GM13976 (cell line): ENCODE measurements around the gene CEP135.

Source experiments
- DNase-seq: peaks from one replicate; pipeline ENCODE4 v3.0.0; 2012; ENCODE audit warnings: low spot score
- CTCF ChIP-seq: IDR thresholded peaks from 2 replicates; pipeline ENCODE4 v1.5.1; 2012; ENCODE audit warnings: borderline replicate concordance, mild to moderate bottlenecking; ENCODE audit not compliant: insufficient read depth; ENCODE audit errors: extremely low read depth, missing control alignments, control extremely low read depth
- in situ Hi-C: fragments of 300-500 bp; cut with MboI; formaldehyde crosslinking; loops from one replicate; pipeline ENCODE4 v1.12.0; 2022; ENCODE audit warnings: low sequenced_read_pairs, mixed read lengths, inconsistent platforms; ENCODE audit not compliant: unreplicated experiment

The CEP135 gene

DNA sequence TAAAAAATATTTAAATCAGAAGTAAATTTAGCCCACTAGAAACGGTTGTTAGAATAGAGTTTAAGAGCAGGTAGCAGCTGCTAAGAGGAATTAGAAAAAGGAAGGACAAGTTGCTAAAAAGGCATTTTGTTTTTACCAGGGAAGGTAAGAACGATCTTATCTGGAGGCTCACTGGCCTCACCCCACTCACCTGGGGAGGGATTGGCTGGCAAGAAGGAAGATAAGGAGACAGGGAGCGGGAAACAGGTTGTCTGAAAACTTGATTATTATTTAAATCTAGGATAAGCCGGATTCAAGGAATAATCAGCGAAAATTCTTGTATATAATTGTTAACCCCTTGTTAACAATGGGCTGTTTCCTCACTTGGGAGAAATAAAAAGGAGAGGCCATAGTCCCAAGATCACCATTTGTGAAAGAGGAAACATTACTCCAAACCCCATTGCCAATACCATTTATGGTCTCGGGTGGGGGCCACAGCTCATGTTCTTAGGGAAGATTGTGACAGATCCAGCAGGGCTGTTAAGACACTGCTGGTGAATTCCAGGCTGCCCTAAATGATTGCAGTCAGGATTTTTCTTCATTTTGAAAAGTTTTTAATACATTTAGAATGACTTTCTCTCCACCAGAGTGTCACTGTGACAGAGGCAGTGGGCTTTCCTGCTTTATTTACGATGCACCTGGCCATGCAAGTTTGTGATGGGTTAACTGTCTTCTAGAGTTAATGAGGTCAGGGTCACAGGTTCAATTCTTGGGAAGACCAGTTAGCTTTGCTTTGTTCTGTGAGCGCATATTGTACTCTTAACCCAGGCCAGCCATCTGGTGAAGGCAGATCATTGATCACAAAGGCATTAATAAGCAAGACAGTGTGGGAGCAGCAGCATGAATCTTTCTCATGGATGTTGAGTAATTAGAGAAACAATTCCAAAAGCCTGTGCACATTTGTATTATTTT is 106.6 kb downstream of the CEP135 start:
- no peak for TF ChIP-seq CTCF
- DNase-seq = no peak
- in situ Hi-C loops = no loop called here

DNA sequence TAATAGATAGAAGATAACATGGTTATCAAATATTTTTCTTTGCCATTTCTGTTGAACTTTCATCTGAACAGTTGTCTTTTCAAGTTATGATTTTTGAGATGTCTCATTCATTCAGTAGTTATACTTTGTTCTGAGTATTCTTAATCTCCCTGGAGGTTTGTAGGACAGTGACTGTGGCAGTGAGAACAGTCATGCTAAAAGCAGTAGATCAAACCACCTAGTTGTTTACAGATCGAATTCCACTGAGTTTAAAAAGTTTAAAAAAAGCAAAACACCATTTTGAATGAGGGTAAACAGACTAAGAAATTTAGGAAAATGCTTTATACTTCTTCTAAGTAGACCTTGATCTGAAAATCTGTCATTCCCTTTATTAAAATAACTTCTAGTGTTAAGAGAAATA is 107.2 kb downstream of the CEP135 start:
- no peak for DNase-seq
- in situ Hi-C loops = no loop called here
- no peak for TF ChIP-seq CTCF

DNA sequence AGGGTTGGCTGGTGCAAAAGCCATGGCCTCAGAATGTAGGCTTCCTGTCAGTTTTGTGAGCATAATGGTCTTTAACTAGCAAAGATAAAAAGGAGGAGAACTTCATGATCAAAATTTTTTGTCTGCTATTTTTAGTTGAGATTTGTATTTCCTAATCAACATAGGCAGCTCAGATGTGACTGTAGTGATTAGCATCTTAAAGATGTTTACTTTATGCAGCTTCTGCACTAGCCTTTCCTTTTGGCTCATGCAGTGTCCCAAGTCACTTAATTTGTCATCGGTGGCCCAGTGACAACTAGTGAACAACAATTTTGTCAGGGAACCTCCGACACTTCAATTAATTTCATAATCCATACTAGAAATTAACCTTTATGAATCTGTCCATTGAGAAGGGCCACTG is 109.8 kb downstream of the CEP135 start:
- in situ Hi-C loops = no loop called here
- TF ChIP-seq CTCF = no peak
- no peak for DNase-seq

- TF ChIP-seq CTCF = no peak
- in situ Hi-C loops = no loop called here
- no peak for DNase-seq
Observed at GRCh38 chr4:56060036-56060435, 111.3 kb downstream of the CEP135 start.

DNA sequence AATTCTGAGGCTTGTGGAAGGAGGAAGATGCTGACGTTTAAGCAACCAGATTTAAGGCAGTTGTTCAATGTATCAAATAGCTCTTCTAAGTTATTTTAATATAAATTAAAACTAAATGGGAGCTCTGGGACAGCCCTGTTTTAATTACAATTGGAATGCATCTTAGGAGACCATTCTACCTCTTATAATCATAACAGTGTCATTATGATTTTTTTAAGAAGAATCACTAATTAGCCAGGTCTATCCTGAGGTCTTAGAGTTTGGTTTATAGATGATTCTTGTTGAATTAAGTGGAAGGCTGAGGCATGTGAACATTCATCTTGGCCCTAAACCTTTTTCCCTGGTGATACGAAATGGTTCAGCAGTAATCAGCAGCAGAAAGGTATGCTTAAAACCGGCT is 113.4 kb downstream of the CEP135 start:
- no peak for DNase-seq
- no peak for TF ChIP-seq CTCF
- in situ Hi-C loops = no loop called here

DNA sequence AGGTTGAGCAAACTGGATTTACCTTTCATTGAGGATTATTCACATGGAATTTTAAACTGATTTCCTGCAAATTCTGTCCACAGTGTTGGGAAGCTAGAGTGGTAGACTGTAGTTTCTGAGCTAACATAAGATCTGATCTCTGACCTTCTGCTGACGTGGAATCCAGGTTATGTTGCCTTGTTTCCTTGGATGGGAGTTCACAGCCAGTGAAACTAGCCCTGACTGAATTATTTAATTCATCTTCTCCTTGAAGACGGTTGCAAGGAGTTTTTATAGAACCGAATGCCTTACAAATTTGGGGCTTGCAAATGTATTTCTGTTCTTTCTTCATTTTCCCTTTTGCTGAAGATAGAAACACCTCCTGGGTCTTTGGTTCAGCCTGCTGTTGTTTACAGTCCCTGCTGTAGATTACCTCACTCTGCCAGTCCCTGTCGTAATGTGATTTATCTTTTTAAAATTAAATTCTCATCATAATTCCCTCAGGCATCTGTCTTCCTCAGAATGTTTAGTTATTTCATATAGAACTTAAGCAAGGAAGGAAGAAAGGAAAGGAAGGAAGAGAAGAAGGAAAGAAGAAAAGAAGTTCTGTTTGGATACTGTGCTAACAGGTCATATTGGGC is 113.9 kb downstream of the CEP135 start:
- in situ Hi-C loops = no loop called here
- TF ChIP-seq CTCF = no peak
- no peak for DNase-seq

- TF ChIP-seq CTCF = no peak
- DNase-seq = no peak
- in situ Hi-C loops = no loop called here
Observed at GRCh38 chr4:56066493-56066892, 117.7 kb downstream of the CEP135 start.
